HepG2 (cell line): ENCODE results near the gene GBX1. TPM values are rescaled to one million over a fixed set of nuclear protein-coding genes. Genes with fewer than 3 reads are reported as not detected.

Experiments
- ATAC-seq: fragments of 200-7000 bp; cut with Tn5 transposase; 3 replicates; pipeline ENCODE4 v1.9.1; 2020; ENCODE audit warnings: mild to moderate bottlenecking, moderate library complexity
- BruUV-seq: library from RNA; stranded (reverse); fragments of 400-500 nt; replicated peaks from 2 replicates; lab custom pipeline; 2021; lab: Mats Ljungman, UMichigan
- CTCF ChIA-PET: fragments of 300-600 bp; formaldehyde crosslinking; extraction: SDS; loops from one replicate; lab custom pipeline; 2021; ENCODE audit warnings: low total read pairs, inconsistent platforms, low intra/inter-chr PET ratio; lab: Yijun Ruan, JAX
- POLR2A ChIA-PET: fragments of 350-600 bp; sonication (Branson Sonifier 250); formaldehyde crosslinking; loops from one replicate; lab custom pipeline; 2020; ENCODE audit warnings: antibody characterized with exemption, inconsistent platforms; lab: Yijun Ruan, JAX
- DNase-seq: peaks from one replicate; pipeline ENCODE4 v3.0.0-alpha.2; 2015; ENCODE audit warnings: low spot score
- FAIRE-seq: peaks from 3 replicates; lab custom pipeline; 2011; peaks lifted over from hg19 to GRCh38; lab: Jason Lieb, UNC
- H2AFZ ChIP-seq: one replicate; pipeline ENCODE4 v1.6.1; 2011; ENCODE audit warnings: low read length, inconsistent platforms
- H3K27ac ChIP-seq: fragments of 300-600 bp; 3 replicates; pipeline ENCODE4 v1.8.0; 2011; ENCODE audit warnings: mixed run types, mild to moderate bottlenecking, mixed read lengths, low read length, inconsistent platforms; ENCODE audit not compliant: insufficient read depth; ENCODE audit errors: extremely low read length
- H3K27me3 ChIP-seq, 2 experiments: fragments of 200-600 bp in 1 of 2; 2 replicates in 1 of 2; 3 replicates in 1 of 2; pipeline versions ENCODE4 v1.6.0 to v1.8.0; 2011; ENCODE audit warnings: low read length in 2 of 2, mild to moderate bottlenecking in 2 of 2, moderate library complexity in 2 of 2, inconsistent platforms in 1 of 2; ENCODE audit not compliant: insufficient read depth in 2 of 2, control insufficient read depth in 1 of 2
- H3K36me3 ChIP-seq, 2 experiments: fragments of 200-600 bp in 1 of 2; replicated peaks in 1 of 2; 2 replicates in 1 of 2; 3 replicates in 1 of 2; pipeline versions ENCODE4 v1.5.1 to v1.8.0; 2011; ENCODE audit warnings: low read length in 2 of 2, inconsistent platforms in 1 of 2; ENCODE audit not compliant: insufficient read depth in 2 of 2, control insufficient read depth in 1 of 2
- H3K4me1 ChIP-seq: 2 replicates; pipeline ENCODE4 v1.5.1; 2012; ENCODE audit warnings: low read length, inconsistent platforms; ENCODE audit not compliant: insufficient read depth
- H3K4me2 ChIP-seq: 2 replicates; pipeline ENCODE4 v1.6.0; 2011; ENCODE audit warnings: low read depth, low read length, inconsistent platforms
- H3K4me3 ChIP-seq, 3 experiments: fragments of 200-600 bp in 1 of 3; sonication (generic), shearing (Covaris generic) in 1 of 3; replicated peaks in 1 of 3; 2 replicates each; pipeline ENCODE4 v1.5.1; 2011 to 2016; ENCODE audit warnings: low read length in 3 of 3, inconsistent platforms in 2 of 3, low read depth in 2 of 3, mild to moderate bottlenecking in 2 of 3, control low read depth in 1 of 3, mixed read lengths in 1 of 3; ENCODE audit not compliant: insufficient read depth in 1 of 3
- H3K79me2 ChIP-seq: one replicate; pipeline ENCODE4 v1.6.1; 2011; ENCODE audit warnings: low read length, inconsistent platforms; ENCODE audit not compliant: insufficient read depth
- H3K9ac ChIP-seq: 2 replicates; pipeline ENCODE4 v1.6.0; 2011; ENCODE audit warnings: mild to moderate bottlenecking, low read depth, low read length, inconsistent platforms; ENCODE audit not compliant: insufficient read depth
- H3K9me3 ChIP-seq: 2 replicates; pipeline ENCODE4 v1.5.1; 2012; ENCODE audit warnings: mild to moderate bottlenecking, low read length
- H4K20me1 ChIP-seq: 2 replicates; pipeline ENCODE4 v1.6.0; 2011; ENCODE audit warnings: inconsistent platforms, mild to moderate bottlenecking, low read length, moderate library complexity; ENCODE audit not compliant: insufficient read depth
- BRD4 ChIP-seq: sonication (generic); formaldehyde crosslinking; IDR thresholded peaks from 2 replicates; pipeline ENCODE4 v1.4.0; 2020; ENCODE audit warnings: missing genetic modification reagents
- CHD2 ChIP-seq: IDR thresholded peaks from 2 replicates; pipeline ENCODE4 v1.6.1; 2011; ENCODE audit warnings: low read depth, low read length, improper control_type of control experiment
- E2F2 ChIP-seq: sonication (generic); formaldehyde crosslinking; IDR thresholded peaks from 2 replicates; pipeline ENCODE4 v1.4.0; 2020; ENCODE audit warnings: missing genetic modification reagents, borderline replicate concordance
- FOSL1 ChIP-seq: sonication (generic); formaldehyde crosslinking; IDR thresholded peaks from 2 replicates; pipeline ENCODE4 v1.9.0; 2021; ENCODE audit warnings: missing genetic modification reagents, borderline replicate concordance
- JARID2 ChIP-seq: sonication (generic); formaldehyde crosslinking; IDR thresholded peaks from 2 replicates; pipeline ENCODE4 v1.8.1; 2023; ENCODE audit warnings: missing genetic modification reagents, inconsistent platforms; ENCODE audit not compliant: insufficient replicate concordance
- LRRFIP1 ChIP-seq: sonication (generic); formaldehyde crosslinking; conservative IDR thresholded peaks from 2 replicates; pipeline ENCODE4 v1.4.0; 2020; ENCODE audit warnings: missing genetic modification reagents
- RELA ChIP-seq: sonication (generic); formaldehyde crosslinking; IDR thresholded peaks from 2 replicates; pipeline ENCODE4 v1.4.0; 2020; ENCODE audit warnings: missing genetic modification reagents
- SMAD9 ChIP-seq: sonication (generic); formaldehyde crosslinking; IDR thresholded peaks from 2 replicates; pipeline ENCODE4 v1.5.1; 2020; ENCODE audit warnings: mild to moderate bottlenecking, missing genetic modification reagents
- TGIF2 ChIP-seq: IDR thresholded peaks from 2 replicates; pipeline ENCODE4 v1.6.1; 2016; ENCODE audit warnings: control low read depth, missing compliant biosample characterization
- ZNF207 ChIP-seq: fragments of 450-650 bp; IDR thresholded peaks from 2 replicates; pipeline ENCODE4 v1.6.1; 2016; ENCODE audit warnings: antibody characterized with exemption, borderline replicate concordance
- ZNF44 ChIP-seq: sonication (generic); formaldehyde crosslinking; IDR thresholded peaks from 2 replicates; pipeline ENCODE4 v1.5.1; 2020; ENCODE audit warnings: mild to moderate bottlenecking, missing genetic modification reagents
- ZNF543 ChIP-seq: sonication (generic); formaldehyde crosslinking; IDR thresholded peaks from 2 replicates; pipeline ENCODE4 v1.4.0; 2020; ENCODE audit warnings: mild to moderate bottlenecking, missing genetic modification reagents
- ZNF788 ChIP-seq: sonication (generic); formaldehyde crosslinking; IDR thresholded peaks from 2 replicates; pipeline ENCODE4 v1.5.0; 2020; ENCODE audit warnings: mild to moderate bottlenecking, missing genetic modification reagents, borderline replicate concordance
- WGBS: methylation state at CpG from one replicate; pipeline ENCODE4 v1.1.6; 2017; ENCODE audit warnings: low lambda C conversion rate; 5-methylcytosine and 5-hydroxymethylcytosine counted together
- in situ Hi-C: cut with HindIII; loops from 2 replicates; pipeline ENCODE4 v1.10.0; 2017; ENCODE audit warnings: low pct_unique_long_range_greater_than_20kb; ENCODE audit not compliant: extremely low pct_ligation_motif_present
- intact Hi-C: fragments of 100-400 bp; cut with micrococcal nuclease; formaldehyde crosslinking; loops from one replicate; pipeline ENCODE4 v1.10.0; 2022; ENCODE audit not compliant: unreplicated experiment
- polyA plus RNA-seq, 8 experiments: library from polyadenylated mRNA; depleted of rRNA in 3 of 8; stranded (reverse) in 7 of 8; unstranded in 1 of 8; fragments of >200 nt; fragmentation: Illumina TruSeq in 4 of 8; extraction: Trizol in 4 of 8; gene quantifications; 2 replicates each; pipeline versions ENCODE4 v1.2.1 to v1.2.3, GENCODE V29; 2011 to 2016; ENCODE audit warnings: low read depth in 4 of 8, missing spikeins in 1 of 8, mixed read lengths in 1 of 8; ENCODE audit not compliant: insufficient read depth in 1 of 8
- total RNA-seq, 5 experiments: library from RNA; depleted of rRNA; stranded (reverse); fragments of >200 nt; fragmentation: Illumina TruSeq; extraction: Trizol; gene quantifications; 2 replicates each; pipeline ENCODE4 v1.2.3, GENCODE V29; 2016; ENCODE audit warnings: low read depth in 1 of 5

GBX1 gene
- total and polyA plus RNA-seq, 2 of the 13 experiments (the other 11 are each of a cell fraction or from before 2014, with no cell fraction given) = not detected

DNA sequence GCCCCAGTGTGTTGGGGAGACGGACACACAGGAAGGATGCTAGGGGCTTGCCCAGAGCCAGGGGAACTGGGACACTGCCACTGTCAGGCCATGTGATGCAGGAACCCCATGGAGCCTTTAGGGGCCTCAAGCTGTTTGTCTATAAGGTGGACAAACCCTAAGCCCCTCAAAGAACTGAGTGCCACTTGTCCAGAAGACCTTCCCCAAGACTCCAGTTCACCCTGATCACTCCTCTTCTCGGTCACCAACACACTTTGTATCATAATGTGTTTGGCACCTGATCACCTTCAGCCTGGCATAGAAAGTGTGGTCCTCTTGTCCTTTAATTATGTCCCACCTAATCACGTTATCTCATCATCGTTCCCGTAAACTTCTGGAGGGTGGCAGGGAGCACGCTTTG lies 42.1 kb upstream of the GBX1 start:
- H3K4me2 ChIP-seq = no peak overlapping the region
- H3K36me3 ChIP-seq = peaks cover 6 to 13% of the 10 kb centered on the region in 2 experiments; a peak in 4 of 5 replicates
- POLR2A ChIA-PET = no interaction called here
- FAIRE-seq (no peak), DNase-seq (no peak), ATAC-seq (no peak; the same call in 2 of the 3 replicates)
- in situ Hi-C loops (no loop called here), intact Hi-C loops (no loop called here)
- peaks cover 4 to 38% of the 10 kb centered on the region in 2 experiments; a peak in 4 of 5 replicates for H3K27me3 ChIP-seq
- H3K27ac ChIP-seq = no peak overlapping the region
- no peak overlapping the region for H3K4me3 ChIP-seq
- H3K79me2 ChIP-seq = no peaks in the 10 kb centered on the region
- H3K9me3 ChIP-seq = no peaks in the 10 kb centered on the region
- no peaks in the 10 kb centered on the region for H3K4me1 ChIP-seq
- no peak overlapping the region for H3K9ac ChIP-seq
- H4K20me1 ChIP-seq = 0 out of 2 replicates have a peak, but pooled peaks cover 3% of the 10 kb centered on the region
- CTCF ChIA-PET = no interaction called here
- no TSS peak for BruUV-seq
- WGBS = 53% methylated on average over 5 of the region's 6 CpGs
- no peak for TF ChIP-seq RELA (CRISPR knock-in tag)
- TF ChIP-seq LRRFIP1 (CRISPR knock-in tag) = no peak
- TF ChIP-seq JARID2 (CRISPR knock-in tag) = no peak
- no peak for TF ChIP-seq ZNF543 (CRISPR knock-in tag)
- TF ChIP-seq ZNF207 = no peak
- no peak for TF ChIP-seq SMAD9 (CRISPR knock-in tag)
- no peak for TF ChIP-seq E2F2 (CRISPR knock-in tag)
- no peak for TF ChIP-seq FOSL1 (CRISPR knock-in tag)
- TF ChIP-seq BRD4 (CRISPR knock-in tag) = no peak
- no peak for TF ChIP-seq CHD2
- no peak for TF ChIP-seq ZNF788 (CRISPR knock-in tag)
- TF ChIP-seq TGIF2 = no peak
- no peak for TF ChIP-seq ZNF44 (CRISPR knock-in tag)
- TF ChIP-seq, all 625 proteins: peak for 0
- no peak overlapping the region for H2AFZ ChIP-seq
